OCI-LY1 (cell line): Measurements from ENCODE around the gene KIF17.

ENCODE experiments used
- CTCF ChIP-seq: fragments of 200-600 bp; sonication (generic), shearing (Covaris generic); IDR thresholded peaks from 2 replicates; pipeline ENCODE4 v1.5.1; 2017; ENCODE audit warnings: mild to moderate bottlenecking, antibody characterized with exemption, low read length, moderate library complexity, mixed read lengths
- EZH2 ChIP-seq: fragments of 200-600 bp; sonication (generic), shearing (Covaris generic); IDR thresholded peaks from 2 replicates; pipeline ENCODE4 v1.8.0; 2017; ENCODE audit warnings: borderline replicate concordance, mixed run types, mild to moderate bottlenecking, antibody characterized with exemption, low read length, moderate library complexity, mixed read lengths

GRCh38 chr1:20663969-20664715, 53.7 kb downstream of the KIF17 start:
- no peak for TF ChIP-seq CTCF
- no peak for TF ChIP-seq EZH2
